SK-MEL-5 (cell line): ENCODE data around the gene ZYG11A. TPM values are rescaled to one million over a fixed set of nuclear protein-coding genes. Genes with fewer than 3 reads are reported as not detected.

Experiments used
- DNase-seq: peaks from one replicate; pipeline ENCODE4 v3.0.0-alpha.2; 2016; ENCODE audit warnings: low read depth, low spot score
- in situ Hi-C: cut with HindIII; loops from 2 replicates; pipeline ENCODE4 v1.10.0; 2016; ENCODE audit warnings: low sequenced_read_pairs, high pct_unique_total_duplicates, low pct_unique_long_range_greater_than_20kb
- total RNA-seq: library from RNA; depleted of rRNA; stranded (reverse); fragments of >200 nt; shearing (Covaris generic); gene quantifications from 2 replicates; pipeline ENCODE4 v1.2.3, GENCODE V29; 2014

The ZYG11A gene
- total RNA-seq, 1 experiment from 2014 or later = not detected

DNA sequence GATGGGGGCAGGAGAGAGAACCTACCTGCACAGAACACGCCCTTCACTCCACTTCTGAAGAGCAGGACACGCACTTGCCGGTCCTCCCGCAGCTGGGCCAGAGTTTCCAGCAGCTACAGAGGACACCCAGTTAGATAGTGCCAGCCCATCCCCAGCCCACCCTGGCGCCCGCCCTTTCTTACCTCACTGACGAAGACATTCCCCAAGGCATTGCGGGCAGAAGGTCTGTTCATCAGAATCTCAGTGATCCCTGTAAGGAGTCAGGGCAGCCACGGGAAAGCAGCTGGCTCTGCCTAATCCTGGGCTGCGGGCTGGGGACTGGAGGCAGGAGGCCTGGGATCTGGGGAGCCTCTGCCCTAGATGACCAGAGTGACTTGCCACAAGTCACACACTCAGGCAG is 69.0 kb downstream of the ZYG11A start:
- no peak for DNase-seq
- in situ Hi-C loops = no loop called here

DNA sequence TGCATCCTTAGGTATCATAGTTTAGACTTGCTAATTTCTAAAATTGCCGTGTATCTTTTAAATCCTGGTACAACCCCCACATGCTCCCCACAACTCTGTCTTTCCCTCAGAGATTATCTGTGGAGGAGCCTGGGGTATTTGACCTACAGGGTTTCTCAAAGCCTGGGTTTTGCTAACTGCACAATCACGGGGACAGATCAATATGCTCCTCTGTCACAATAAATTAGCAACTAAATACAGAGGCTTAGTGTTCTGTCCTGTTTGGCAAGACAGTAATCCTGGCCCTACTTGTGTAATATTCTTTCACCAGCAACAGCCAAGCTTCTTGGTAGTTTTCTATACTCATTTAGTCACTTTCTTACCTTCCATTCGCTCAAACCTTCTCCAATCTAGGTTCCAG is 70.5 kb downstream of the ZYG11A start:
- in situ Hi-C loops = no loop called here
- DNase-seq = no peak

DNA sequence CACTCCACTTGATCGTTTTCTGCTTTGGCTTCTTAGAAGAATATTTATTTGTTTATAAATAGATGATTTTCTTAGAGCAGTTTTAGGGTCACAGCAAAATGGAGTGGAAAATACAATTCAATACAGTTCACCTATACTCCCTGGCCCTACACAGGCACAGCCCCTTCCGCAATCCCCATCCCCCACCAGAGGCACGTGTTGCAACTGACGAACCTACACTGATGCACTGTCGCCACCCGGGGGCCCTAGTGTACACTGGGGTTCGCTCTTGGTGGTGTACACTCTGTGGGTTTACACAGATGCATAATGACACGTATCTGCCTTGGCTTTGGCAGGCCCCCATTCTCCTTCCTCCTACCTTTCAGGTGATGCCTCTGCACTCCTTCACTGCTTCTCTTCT is 71.0 kb downstream of the ZYG11A start:
- no peak for DNase-seq
- in situ Hi-C loops = no loop called here

DNA sequence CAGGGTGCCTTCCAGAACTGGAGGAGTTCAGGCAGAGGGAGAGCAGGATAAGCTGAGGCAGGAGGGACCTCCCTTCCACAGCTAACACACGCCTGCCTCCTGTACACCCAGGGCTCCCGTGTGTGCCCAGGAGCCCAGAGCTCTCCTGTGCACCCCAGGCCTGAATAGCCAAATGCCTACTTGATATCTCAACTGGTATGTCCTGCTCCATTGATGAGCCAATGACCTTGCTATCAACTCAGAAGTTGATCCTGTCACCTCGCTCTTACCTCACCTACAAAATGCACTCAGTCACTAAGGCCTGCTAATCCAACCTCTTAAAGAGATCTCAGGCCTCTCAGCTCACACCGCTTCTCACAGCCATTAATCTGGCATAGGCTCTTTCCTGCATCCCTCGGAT is 71.9 kb downstream of the ZYG11A start:
- in situ Hi-C loops = no loop called here
- DNase-seq = no peak

DNA sequence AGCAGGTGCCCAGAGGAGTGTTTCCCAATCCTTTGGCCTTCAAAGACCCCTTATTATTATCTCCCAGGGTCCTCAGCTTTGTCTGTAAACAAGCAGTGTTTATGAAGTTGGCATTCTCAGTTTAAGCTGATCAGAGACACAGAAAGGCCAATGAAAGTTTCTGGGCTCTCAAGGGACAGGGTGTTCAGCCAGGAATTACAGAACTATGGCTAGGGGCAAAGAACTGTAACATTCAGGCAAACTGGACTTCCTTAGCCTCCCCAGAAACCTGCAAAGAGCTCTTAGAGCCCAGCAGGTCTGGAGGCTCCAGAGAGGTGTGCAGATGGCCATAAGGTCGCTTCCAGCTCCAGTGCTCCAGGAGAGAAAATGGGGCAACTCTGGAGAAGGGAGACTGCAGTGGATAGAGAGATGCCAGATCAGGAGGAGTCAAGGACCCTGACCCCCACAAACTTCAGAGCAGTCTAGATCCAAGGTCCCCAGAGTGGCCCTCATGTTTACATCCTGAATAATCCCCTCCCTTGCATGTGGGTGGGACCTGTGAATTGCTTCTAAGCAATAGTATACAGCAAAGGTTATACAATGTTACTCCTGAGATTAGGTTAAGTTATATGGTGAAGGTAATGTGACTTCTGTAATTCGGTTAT is 72.8 kb downstream of the ZYG11A start:
- no peak for DNase-seq
- in situ Hi-C loops = no loop called here

DNA sequence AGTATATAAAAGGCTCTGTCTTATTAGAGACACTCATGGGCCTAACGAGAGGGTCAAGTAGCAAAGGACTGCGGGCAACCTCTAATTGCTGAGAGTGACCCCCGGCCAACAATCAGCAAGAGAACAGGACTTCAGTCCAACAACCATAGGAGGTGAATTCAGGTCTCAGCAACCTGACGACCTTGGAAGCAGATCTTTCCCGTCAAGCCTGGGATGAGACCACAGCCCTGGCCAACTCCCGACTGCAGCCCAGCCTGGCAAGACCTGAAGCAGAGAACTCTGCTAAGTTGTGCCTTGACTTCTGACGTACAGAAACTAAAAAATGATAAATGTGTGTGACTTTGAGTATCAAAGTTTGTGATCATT is 73.3 kb downstream of the ZYG11A start:
- no peak for DNase-seq
- in situ Hi-C loops = no loop called here

DNA sequence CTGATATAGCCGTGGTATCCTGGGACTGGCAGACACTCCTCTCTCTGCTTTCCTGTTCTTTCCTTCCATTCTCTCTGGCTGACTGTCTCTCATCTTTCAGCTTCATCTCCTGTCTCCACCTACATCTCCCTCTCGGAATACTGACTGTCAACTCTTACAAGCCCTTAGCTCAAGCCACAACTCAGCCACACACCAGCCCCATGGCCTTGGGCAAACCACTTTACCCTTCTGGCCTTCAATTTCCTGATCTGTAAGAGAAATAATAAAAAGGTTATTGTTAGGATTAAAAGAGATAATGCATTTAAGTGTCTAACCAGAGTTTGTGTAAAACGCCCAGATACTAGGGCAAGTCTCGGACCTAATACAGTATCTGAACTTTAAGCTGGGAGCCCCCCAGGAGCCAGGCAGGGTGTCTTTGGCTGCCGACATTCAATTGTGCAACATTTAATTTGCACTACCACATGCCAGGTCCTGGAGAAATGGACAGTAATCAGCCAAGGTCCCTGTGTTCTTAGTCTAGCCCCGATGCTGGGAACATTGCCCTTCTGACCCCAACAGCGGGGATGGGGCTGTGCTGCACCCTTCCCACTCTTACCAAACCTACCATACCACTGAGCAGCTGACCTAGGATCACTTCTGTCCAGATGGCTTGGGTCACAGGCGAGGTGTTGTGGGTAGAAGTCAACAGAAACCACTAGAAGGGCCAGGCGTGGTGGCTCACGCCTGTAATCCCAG is 73.8 kb downstream of the ZYG11A start:
- DNase-seq = peak; percentile 50
- in situ Hi-C loops = no loop called here

DNA sequence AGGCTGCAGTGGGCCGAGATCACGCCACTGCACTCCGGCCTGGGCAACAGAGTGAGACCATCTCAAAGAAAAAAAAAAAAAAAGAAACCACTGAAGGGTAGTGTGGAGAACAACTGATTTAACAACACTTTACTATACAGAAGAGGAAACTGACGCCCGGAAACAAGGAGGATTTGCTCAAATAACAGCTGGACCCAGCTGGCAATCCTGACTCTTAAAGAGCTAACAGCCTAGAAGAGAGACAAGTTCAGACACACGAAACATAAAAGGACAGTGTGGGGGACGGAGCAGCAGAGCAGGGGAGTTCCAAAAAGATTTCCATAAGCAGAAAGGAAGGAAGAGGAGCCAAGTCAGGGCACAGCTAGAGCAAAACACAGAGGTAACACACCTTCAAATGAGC is 74.6 kb downstream of the ZYG11A start:
- DNase-seq = no peak
- in situ Hi-C loops = no loop called here

DNA sequence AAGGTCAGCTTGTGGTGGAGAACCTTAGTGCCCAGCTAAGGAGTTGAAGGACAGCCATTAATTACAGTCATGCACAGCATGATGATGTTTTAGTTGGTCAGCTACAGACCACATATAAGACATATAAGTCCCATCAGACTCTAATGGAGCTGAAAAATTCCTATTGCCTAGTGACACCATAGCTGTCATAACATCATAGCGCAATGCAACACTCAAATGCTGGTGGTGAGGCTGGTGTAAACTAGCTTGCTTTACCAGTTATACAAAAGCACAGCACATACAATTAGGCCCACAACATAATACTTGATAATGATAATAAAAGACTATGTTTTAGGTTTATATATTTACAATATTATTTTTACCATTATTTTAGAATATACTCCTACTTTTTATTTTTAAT is 75.0 kb downstream of the ZYG11A start:
- in situ Hi-C loops = no loop called here
- no peak for DNase-seq

DNA sequence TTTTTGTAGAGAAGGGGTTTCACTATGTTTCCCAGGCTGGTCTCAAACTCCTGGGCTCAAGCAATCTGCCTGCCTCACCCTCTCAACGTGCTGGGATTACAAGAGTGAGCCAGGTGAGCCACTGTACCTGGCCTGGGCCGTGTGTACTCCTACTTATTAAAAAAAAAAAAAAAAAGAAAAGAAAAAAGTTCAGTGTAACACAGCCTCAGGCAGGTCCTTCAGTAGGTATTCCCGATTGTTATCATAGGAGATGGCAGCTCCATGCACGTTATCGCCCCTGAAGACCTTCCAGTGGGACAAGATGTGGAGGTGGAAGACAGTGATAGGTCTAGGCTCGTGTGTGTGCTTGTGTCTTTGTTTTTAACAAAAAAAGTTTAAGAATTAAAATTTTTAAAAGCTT is 75.6 kb downstream of the ZYG11A start:
- in situ Hi-C loops = no loop called here
- DNase-seq = no peak

DNA sequence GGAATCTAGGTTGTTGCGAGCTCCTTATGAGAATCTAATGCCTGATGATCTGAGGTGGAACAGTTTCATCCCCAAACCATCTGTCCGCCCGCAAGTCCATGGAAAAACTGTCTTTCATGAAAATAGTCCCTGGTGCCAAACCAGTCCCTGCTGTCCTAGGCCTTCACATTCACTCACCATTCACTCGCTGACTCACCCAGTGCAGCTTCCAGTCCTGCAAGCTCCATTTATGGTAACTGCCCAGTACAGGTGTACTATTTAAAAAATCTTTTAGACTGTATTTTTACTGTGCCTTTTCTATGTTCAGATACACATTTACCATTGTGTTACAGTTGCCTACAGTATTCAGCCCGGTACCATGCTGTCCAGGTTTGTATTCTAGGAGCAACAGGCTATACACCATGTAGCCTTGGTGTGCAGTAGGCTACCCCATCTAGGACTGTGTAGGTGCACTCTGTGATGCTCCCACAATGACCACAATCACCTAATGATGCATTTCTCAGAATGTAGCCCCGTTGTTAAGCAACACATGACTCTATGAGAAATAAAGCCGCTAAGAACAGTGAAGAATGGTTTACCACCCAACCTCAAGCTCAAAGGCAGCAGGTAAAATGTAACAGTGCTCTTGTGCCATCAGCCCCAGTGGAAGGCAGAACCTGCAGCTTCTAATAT is 76.6 kb downstream of the ZYG11A start:
- DNase-seq = no peak
- in situ Hi-C loops = no loop called here

DNA sequence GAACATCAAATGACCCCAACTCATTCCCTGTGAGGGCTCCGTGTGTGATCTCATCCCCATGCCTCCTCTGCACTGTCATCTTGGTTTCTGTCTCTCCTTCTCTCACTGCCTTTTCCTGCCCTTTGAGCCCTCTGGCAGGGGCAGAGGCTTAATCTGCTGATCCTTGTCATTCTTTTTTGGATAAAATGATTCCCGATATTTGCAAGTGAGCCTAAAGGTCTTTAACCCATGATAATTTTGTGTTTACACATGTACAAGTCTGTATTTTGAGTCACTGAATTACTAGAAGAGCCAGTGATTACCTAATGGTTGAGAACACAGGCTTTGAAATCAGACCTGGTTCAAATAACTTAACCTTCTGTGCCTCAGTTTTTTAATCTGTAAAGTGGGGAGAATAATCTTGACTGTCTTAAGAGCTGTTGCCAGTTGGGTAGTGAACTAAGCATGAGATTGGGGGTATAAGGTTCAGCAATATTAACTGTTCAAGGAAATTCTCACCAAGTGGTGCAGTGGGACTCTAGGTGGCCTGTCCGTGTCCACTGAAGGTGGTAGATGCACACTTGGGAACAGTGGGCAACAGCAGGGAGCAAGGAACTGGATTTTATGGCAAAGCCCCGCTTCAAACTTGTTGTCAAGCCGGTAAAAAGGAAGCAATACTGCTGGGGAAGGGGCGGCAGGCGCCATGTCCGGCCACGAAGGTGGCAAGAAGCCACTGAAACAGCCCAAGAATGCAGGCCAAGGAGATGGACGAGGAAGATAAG is 77.3 kb downstream of the ZYG11A start:
- no peak for DNase-seq
- in situ Hi-C loops = no loop called here

DNA sequence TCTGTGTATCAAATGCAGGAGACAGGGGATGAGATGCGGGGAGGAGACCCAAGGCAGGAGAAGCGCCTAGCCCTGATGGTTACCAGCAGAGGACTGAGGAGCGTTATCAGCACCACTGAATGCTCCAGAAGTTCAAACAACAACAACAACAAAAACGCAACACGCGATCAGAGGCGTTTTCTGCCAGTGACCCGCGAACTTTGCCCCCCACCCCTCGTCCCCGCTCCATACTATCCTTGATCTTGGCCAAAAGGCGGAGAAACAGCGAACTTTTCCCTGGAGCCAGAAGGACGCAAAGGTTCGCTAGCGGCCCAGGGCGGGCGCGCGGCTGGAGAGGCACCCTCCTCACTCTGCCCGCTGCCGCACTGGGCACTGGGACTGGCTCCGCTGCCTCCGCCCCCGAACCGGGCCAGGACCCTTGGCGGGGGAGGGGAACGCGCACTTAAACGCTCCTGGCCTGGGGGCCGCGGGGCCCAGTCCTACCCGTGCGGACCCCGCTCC is 78.3 kb downstream of the ZYG11A start:
- no peak for DNase-seq
- in situ Hi-C loops = no loop called here

DNA sequence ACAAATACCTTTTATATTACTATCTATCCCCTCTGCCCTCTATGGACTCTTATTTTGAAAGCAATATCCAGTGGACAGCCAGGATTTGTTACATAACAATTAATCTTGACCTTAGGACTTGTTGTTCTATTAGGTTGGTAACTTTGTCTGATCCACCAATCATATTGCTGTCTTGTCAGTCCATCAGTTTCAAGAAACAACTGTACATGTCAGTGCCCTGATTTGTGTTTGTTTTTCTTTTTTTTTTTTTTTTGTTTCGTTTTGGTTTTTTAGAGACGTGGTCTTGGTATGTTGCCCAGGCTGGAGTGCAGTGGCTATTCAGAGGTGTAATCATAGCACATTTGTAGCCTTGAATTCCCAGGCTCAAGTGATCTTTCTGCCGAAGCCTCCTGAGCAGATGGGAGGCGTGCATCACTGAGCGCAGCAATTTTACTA is 83.0 kb downstream of the ZYG11A start:
- no peak for DNase-seq
- in situ Hi-C loops = no loop called here

DNA sequence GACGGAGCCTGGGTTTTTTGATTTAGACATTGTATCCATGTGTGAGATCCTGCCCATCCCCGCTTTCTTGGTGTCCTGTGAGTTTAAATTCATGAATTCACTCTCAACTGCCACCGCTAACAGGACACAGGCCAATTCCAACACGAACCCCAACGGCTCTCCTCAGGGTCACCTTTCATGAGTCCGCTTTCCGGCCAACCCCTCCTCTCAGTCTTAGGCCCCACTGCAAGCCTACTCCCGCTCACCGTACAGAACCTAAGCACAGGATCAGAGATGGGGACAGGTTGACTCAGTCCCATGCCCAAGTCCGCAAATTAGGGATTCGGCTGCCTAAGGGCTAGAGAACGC is 84.3 kb downstream of the ZYG11A start:
- in situ Hi-C loops = no loop called here
- DNase-seq = no peak

DNA sequence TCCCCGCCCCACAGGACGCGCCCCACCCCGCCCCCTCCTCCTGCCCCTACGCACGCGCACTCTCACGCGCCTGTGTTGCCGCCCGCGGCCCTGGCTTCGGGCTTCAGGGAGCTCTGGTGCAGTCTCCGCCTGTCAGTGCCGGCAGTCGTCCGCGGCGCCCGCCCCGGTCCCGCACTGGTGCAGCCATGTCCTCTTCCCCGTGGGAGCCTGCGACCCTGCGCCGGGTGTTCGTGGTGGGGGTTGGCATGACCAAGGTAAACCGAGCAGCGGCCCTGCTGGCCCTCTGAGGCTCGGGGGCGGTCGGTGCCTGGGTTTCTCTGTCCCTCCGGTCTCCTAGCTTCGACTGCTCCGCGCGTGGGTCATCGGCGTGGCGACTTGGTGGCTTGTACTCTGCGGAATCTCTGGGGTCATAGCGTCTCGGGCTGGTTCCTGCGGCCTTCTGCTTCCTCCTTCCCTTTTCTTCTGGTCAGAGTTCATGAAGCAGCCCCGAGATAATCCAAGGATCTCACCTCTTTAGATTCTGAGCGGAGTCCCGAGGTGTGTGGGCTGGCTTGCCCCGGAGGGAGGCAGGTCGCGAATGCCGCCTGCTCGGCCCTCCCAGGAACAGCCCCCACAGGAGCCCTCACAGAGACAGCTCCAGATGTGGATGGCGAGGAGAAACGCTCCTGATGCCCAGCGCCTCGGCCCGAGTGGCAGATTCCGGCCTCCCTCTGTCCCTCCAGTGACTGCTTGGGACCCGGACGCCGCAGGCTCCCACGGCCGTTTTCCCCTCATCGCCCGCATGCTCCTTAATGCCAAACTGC is 84.9 kb downstream of the ZYG11A start, which contains the start of gene SCP2:
SCP2 (plus strand) TSS at position 65 of the 803 bp plus-strand sequence; CDS start at position 186, 121 bp downstream.
- in situ Hi-C loops = no loop called here
- peak; percentile 63 for DNase-seq

DNA sequence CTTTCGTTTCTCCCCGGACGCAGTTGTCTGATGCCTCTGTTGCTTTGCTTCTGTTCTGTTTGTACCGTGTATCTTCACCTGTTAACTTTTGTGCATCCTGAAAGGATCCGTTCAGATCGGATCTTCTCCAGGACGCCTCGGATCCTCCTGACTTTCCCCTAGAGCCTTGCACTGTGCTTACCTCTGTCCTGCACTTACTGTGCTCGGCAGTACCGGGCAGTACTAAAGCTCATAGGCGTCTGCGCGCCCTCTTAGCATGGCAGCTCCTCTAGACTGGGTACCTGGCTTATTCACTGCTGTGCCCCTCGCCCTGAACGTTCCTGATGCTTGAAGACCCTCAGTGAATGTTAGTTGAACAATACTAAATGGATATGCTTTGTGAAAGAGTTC is 85.5 kb downstream of the ZYG11A start:
- DNase-seq = no peak
- in situ Hi-C loops = no loop called here
